GM18951 (cell line): ENCODE results near the gene RAP1GAP2.

ENCODE experiments used
- POLR2A ChIP-seq: IDR thresholded peaks from 4 replicates; pipeline ENCODE4 v1.6.1; 2011; ENCODE audit warnings: mild to moderate bottlenecking; ENCODE audit not compliant: insufficient read length, insufficient read depth; ENCODE audit errors: extremely low read depth
- in situ Hi-C: fragments of 300-500 bp; cut with MboI; formaldehyde crosslinking; loops from one replicate; pipeline ENCODE4 v1.12.0; 2022; ENCODE audit warnings: low sequenced_read_pairs, mixed read lengths, inconsistent platforms; ENCODE audit not compliant: unreplicated experiment

RAP1GAP2 gene

DNA sequence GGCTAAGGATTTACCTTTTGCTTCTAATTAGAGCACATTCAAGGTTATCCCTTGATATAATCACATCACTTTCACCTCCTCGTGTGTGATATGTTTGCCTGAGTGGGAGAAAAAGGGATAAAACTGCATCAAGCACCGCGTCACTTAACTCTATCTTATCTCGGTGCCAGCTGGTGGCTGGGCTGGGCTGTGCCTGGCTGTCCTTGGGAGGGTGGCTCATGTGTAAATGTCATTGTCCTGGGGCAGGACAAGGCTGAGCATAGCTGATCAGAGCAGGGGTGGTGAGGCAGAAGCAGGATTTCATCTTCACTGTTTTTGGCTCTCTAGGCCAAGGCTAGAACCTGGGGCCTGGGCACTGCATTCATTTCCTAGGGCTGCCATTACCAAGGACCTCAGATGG lies 105.3 kb downstream of the RAP1GAP2 start:
- no peak for TF ChIP-seq POLR2A
- in situ Hi-C loops: no loop called here

DNA sequence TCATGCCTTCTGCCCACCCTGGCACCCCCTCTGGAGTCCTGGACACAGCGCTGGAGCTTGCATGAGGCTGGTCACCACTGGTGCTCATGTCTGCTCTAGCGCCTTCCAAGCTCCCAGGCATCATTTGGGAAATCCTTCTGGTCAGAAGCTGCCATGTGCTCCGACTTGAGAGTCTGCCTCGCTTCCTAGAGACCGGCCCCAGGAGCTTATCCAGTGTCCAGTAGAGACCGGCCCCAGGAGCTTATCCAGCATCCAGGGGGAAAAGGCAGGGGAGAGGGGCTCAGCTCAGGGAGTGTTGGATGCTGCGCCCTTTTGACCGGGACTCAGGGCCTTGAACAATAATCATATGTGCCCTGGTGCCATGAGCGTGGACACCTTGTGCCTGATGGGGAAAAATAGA lies 106.3 kb downstream of the RAP1GAP2 start:
- in situ Hi-C loops: no loop called here
- TF ChIP-seq POLR2A: no peak

DNA sequence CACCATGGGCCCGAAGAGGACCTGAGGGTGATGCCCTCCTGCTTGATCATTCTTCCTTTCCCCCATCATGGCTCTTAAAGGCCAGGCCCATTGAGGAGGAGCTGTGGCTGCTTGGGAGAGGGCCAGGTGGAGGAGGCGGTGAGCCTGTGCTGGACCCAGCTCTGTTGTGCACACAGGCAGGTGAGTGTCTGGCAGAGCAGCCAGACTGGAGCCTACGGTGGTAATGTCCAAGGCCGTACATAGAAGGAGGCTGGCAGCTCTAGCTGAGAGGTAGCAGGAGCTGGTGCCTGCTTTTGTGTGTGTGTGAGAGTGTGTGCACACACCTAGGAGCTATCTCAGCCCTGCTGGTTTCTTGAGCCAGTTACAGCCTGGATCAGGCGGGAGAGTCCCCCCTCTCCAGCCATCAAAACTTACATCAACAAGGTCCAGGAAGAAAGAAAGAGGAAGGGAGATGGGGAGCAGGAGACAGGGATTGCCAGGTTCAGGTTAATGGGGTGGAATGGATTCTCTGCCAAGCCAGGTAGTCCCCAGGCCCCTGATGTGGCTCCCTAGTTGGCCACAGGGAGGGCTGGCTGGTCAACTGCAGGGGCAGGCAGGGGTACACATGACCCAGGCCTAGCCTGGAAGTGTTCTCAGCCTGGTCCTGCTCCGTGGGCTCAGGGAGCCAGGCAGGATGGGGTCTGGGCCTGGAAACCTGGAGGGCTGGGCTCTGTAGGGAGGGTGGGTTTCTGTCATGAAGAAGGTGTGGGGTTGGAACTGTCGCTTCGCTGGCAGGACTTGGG lies 107.1 kb downstream of the RAP1GAP2 start:
- no peak for TF ChIP-seq POLR2A
- in situ Hi-C loops: no loop called here

DNA sequence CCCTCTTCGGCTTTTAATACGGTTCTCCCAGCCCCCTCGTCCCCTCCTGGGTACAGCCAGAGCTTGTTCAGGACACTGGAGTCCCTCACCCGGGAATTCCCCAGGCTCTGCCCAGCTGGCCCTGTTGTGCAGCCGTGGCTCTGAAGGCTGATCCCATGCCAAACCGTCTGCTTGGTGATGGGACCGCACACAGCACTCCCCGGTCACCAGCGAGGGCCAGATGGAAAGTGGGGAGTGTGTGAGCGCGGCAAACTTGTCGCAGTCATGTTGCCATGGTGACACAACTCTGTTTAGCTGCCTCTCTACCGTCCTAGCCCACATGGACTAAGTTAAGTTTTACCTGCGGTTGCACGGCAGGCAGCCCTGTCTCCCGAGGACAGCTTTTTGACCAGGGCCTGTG lies 107.9 kb downstream of the RAP1GAP2 start:
- no peak for TF ChIP-seq POLR2A
- in situ Hi-C loops: no loop called here

DNA sequence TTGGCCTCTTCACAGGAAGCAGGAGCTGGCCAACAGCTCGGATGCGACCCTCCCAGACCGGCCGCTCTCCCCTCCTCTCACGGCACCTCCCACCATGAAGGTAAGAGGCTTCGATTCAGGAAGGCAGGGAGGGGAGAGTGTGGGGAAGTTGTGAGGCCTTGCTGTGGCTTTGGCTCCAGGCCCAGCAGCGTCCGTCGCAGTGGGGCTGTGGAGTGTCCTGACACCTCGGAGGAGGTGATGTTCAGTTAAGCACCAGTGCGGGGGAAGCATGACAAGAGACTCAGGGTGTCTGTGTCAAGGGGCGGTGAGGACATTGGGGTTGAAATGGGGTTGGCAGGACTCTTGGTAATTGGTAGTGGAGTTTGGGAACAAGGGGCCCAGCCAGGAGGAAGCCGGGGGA lies 109.0 kb downstream of the RAP1GAP2 start:
- TF ChIP-seq POLR2A: no peak
- in situ Hi-C loops: no loop called here

DNA sequence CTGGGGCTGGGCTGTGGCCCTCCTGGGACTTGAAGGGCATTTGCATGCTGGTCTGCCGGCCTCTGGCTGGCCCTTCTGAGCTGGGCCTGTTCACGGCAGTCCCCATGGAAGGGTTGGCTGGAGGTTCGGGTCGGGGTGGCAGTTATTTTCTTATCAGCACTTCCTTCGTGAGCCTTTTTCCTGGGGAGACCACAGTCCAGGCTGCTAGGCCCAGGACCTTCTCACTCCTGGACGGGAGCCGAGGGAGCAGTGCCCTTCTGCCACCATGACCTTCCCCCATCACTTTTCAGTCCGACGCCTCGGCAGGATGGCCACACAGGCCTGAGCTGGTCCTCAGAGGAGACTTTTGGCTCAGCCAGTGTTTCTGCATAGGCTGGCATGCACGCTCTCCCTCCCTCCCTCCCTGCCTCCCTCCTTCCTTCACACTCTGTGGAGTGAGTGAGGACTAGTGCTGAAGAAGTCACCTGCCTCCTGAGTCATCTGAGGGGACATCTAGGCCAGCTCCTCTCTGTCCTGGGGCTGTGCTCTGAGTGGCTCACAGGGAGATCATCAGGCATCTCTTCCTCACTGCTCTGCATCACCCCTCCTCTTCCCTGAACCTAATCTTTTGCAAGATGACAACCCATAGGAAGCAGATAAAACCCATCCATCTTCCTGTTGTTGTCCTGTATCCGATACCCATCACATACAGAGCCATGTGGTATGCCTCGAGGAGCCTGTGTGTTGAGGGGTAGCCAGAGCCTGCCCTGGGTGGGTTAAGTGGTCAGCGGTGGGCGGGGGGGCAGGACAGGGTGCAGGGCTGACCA lies 109.7 kb downstream of the RAP1GAP2 start:
- in situ Hi-C loops: no loop called here
- no peak for TF ChIP-seq POLR2A

DNA sequence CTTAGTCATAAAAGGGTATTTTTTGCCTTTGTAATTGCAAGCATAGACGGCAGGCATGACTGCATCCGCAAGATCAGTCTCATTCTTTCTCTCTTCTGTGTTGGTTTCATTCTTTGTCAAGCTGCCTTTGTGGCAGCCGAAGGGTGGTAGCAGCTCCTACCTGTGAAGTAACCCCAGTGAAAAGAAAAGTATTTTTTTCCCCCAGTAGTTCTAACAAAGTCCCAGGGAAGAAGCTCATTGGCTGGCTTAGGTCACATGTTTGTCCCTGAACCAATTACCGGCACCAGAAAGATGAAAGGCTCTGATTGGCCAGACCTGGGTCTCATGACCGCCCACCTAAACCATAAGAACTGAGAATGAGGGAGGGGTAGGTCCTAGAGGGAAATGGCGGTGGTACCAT lies 110.7 kb downstream of the RAP1GAP2 start:
- in situ Hi-C loops: no loop called here
- TF ChIP-seq POLR2A: no peak

DNA sequence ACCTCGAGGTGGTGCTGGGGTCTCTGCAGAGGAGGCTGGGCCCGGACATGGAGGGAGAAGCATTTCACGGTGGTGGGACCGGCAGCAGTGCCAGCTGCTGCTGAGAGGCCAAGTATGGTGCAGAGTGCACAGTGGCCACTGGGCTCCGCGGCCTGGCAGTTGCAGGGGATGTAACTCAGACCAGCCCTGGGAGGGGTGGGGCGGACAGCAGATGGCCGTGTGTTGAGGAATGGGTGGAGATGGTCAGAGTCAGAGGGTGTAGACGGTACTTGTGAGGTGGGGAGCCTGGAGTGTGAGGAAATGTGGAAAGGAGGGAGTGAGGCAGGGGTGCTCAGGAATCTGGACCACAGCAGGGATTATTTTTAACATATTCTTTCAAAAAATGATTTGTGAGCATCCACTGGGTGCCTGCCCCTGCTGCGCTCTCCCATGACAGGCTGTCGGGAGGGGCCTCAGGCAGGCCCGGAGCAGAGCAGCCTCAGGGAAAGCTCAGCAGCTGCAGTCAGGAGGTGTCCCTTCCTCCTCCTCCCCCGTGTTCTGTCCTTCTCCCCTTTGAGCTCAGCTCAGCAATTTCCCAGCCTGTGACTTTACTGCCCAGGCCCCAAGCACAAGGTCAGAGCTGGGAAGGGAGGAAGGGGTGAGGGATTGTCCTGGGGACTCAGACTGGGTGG lies 113.1 kb downstream of the RAP1GAP2 start:
- in situ Hi-C loops: no loop called here
- no peak for TF ChIP-seq POLR2A

DNA sequence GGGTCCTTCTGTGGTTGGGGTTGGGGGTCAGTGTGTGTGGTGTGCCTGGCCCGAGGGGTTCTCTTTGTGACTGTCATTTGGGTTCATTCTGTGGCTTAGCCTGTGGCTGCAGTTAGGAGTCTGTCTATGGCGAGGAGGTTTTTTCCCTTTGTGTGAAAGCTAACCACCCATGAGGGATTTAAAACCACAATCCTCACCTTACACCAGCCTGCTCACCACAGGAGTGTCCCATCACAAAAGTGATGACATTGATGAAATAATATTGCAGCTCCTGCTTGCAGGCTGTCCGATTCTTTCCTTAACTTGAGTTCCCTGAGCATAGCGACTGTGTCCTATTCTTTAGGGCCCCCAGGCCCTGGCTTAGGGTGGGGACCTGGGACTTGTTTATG lies 113.6 kb downstream of the RAP1GAP2 start:
- no peak for TF ChIP-seq POLR2A
- in situ Hi-C loops: no loop called here

DNA sequence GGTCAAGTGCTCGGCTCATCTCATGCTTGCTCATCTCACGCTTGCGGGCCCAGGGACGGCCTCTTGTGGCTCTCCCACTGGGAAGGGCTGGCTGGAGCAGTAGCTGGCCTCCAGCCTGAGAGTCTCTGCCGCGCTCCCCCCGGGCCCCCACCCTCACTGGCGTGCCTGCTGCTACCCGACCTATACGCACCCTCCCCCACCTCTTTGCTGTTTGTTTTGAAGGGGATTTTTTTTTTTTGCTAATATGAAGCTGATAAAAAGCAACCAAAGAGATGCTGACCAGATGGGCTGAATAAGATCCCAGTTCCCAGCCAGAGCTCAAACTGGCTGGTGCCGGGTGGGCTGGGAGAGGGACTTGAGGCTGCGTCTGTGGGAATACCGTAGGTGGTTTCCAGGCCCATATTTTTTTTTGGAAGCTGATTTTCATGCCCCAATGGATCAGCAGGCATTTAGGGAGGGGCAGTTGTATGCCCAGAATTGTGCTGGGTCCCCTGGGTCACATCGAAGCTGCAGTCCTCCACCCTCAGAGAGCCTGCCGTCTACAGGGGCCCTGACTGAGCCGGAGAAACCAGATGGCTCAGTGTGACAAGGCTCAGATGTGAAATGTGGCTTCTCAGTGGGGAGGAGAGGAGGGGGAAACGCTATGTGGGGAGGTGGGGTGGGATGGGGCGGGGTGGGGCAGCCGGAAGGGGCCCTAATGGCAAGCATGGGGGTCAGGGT lies 115.0 kb downstream of the RAP1GAP2 start:
- TF ChIP-seq POLR2A: no peak
- in situ Hi-C loops: no loop called here

DNA sequence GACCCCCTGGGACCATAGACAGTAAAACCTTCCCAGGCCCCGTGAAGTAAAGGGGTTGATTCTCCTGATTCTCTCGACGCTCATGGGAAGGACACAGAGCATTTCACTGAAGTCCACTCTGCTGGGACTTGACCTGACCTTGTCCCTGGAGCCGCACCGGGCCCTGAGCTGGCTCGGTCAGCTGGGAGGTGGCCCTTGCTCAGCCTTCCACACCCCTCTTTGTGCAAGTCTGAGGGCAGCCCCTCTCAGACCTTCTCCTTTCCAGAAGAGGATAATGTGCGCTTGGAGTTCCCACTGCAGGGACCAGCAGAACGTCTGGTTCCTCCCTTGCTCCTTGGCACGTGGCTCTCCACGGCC lies 115.5 kb downstream of the RAP1GAP2 start:
- TF ChIP-seq POLR2A: no peak
- in situ Hi-C loops: no loop called here

DNA sequence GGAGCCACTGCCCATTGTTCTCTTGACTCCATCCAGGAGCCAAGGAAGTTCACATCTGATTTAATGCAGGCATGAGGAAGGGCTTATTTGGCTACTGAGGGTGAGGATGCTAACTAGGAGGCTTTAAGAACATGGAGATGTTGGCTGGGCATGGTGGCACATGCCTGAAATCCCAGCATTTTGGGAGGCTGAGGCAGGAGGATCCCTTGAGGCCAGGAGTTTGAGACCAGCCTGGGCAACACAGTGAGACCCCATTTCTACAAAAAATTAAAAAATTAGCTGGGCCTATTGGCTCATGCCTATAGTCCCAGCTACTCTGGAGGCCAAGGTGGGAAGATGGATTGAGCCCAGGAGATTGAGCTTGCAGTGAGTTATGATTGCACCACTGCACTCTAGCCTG lies 116.5 kb downstream of the RAP1GAP2 start:
- in situ Hi-C loops: no loop called here
- no peak for TF ChIP-seq POLR2A

DNA sequence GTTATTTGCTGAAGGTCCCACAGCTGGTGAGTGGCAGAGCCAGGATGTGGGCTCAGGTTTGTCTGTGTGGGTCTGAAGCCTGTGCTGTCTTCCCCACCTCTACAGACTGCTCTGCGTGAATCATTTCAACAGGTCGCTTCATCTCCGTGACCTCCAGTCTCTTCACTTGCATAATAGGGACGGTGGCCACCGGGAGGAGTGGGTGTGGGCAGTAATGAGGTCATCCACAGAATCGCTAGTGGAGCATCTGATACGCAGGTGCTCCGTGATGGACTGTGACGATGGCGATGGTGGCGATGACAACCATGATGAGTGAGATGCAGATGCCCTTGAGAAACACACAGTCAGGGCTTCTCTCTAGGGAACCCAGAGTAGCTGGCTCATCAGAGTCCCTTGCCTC lies 120.2 kb downstream of the RAP1GAP2 start:
- in situ Hi-C loops: no loop called here
- no peak for TF ChIP-seq POLR2A

DNA sequence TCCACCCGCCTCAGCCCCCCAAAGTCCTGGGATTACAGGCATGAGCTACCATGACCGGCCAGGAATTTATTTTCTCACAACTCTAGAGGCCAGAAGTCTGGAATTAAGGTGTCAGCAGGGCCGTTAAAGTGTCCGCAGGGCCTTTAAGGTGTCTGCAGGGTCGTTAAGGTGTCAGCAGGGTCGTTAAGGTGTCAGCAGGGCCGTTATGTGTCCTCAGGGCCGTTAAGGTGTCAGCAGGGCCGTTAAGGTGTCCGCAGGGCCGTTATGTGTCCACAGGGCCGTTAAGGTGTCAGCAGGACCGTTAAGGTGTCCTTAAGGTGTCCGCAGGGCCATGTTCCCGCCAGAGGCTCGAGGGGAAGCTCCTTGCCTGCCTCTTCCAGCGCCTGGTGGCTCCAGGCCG lies 125.2 kb downstream of the RAP1GAP2 start:
- no peak for TF ChIP-seq POLR2A
- in situ Hi-C loops: no loop called here

DNA sequence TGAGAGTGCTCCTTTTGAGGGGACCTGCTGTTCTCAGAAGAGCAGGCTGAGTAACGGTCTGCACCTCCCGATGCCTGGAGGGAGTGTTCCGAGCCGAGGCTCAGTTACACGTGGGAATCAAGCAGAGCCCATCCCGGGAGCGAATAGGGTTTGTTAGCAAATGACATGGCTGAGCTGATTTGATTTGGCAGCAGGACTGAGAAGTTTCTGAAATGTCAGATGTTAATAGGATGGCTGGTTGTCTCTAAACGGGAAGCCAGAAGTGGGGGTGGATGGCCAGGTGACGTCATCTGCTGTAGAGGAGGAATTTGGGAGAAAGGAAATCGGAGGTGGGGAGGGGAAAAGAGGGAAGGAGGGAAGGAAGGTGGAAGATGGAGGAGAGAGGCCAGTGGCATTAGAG lies 128.0 kb downstream of the RAP1GAP2 start:
- no peak for TF ChIP-seq POLR2A
- in situ Hi-C loops: no loop called here
